Placental epithelial cell (primary cell): ENCODE data around the gene CEP70. TPM values are rescaled to one million over a fixed set of nuclear protein-coding genes. Genes with fewer than 3 reads are reported as not detected.

Source experiments
- total RNA-seq: library from RNA; depleted of rRNA; stranded (reverse); fragments of >200 nt; gene quantifications from 2 replicates; pipeline ENCODE4 v1.2.3, GENCODE V29; 2012

The CEP70 gene
- 20.0 and 21.2 TPM in 2 replicates for total RNA-seq

GRCh38 chr3:138594150-138594934 lies at the start of gene CEP70:
CEP70 (minus strand) TSS chr3:138594260; CDS start chr3:138572927, 21,333 bp downstream.

GRCh38 chr3:138608322-138609135 lies 14.5 kb upstream of the CEP70 start, which contains the start of gene FAIM:
FAIM (plus strand) TSS chr3:138608771; CDS start chr3:138619727, 10,956 bp downstream.

Other genes starting within 250 kb of the CEP70 start
- gene MRAS, start 245.7 kb downstream of the CEP70 start, total RNA-seq, result 27.9 and 30.2 TPM in 2 replicates
- 3.1 and 8.5 TPM in 2 replicates for gene ESYT3, start 159.6 kb downstream of the CEP70 start, total RNA-seq
- gene FAIM, start 14.5 kb upstream of the CEP70 start, total RNA-seq, result 7.1 and 15.6 TPM in 2 replicates
- 7.5 and 9.9 TPM in 2 replicates for gene PIK3CB, start 240.7 kb upstream of the CEP70 start, total RNA-seq